DOHH2 (cell line): ENCODE measurements around the gene KIF26B.

Experiments
- H3F3A ChIP-seq: fragments of 200-600 bp; sonication (generic), shearing (Covaris generic); 2 replicates; pipeline ENCODE4 v1.6.0; 2016; ENCODE audit warnings: antibody characterized with exemption, mild to moderate bottlenecking; ENCODE audit not compliant: control insufficient read depth, insufficient read depth
- H3K27ac ChIP-seq: fragments of 200-600 bp; sonication (generic); 2 replicates; pipeline ENCODE4 v1.5.1; 2014; ENCODE audit warnings: low read depth, mild to moderate bottlenecking, low read length, moderate library complexity
- H3K27me3 ChIP-seq: fragments of 200-600 bp; sonication (generic); 2 replicates; pipeline ENCODE4 v1.6.1; 2014; ENCODE audit warnings: mild to moderate bottlenecking, low read length, mixed read lengths; ENCODE audit not compliant: control insufficient read depth
- H3K36me3 ChIP-seq: fragments of 200-600 bp; sonication (generic); 2 replicates; pipeline ENCODE4 v1.6.1; 2014; ENCODE audit warnings: mild to moderate bottlenecking, low read length, moderate library complexity, mixed read lengths; ENCODE audit not compliant: control insufficient read depth
- H3K4me1 ChIP-seq: fragments of 200-600 bp; sonication (generic); 2 replicates; pipeline ENCODE4 v1.6.1; 2014; ENCODE audit warnings: mild to moderate bottlenecking, low read length, mixed read lengths; ENCODE audit not compliant: control insufficient read depth
- H3K4me2 ChIP-seq: fragments of 200-600 bp; sonication (generic); 2 replicates; pipeline ENCODE4 v1.6.0; 2014; ENCODE audit warnings: mild to moderate bottlenecking, low read length, moderate library complexity
- H3K4me3 ChIP-seq: fragments of 200-600 bp; sonication (generic); 2 replicates; pipeline ENCODE4 v1.5.1; 2014; ENCODE audit warnings: mild to moderate bottlenecking, low read length, mixed read lengths
- H3K79me2 ChIP-seq: fragments of 200-600 bp; sonication (generic); 2 replicates; pipeline ENCODE4 v1.6.1; 2014; ENCODE audit warnings: mild to moderate bottlenecking, low read length, mixed read lengths; ENCODE audit not compliant: control insufficient read depth
- H3K9me2 ChIP-seq: fragments of 200-600 bp; sonication (generic); replicated peaks from 2 replicates; pipeline ENCODE4 v1.6.1; 2014; ENCODE audit warnings: mild to moderate bottlenecking, low read length, mixed read lengths; ENCODE audit not compliant: control insufficient read depth
- H3K9me3 ChIP-seq: fragments of 200-600 bp; sonication (generic); 2 replicates; pipeline ENCODE4 v1.6.1; 2014; ENCODE audit warnings: antibody characterized with exemption, low read length, mixed read lengths; ENCODE audit not compliant: control insufficient read depth, insufficient read depth
- H4K20me1 ChIP-seq: fragments of 200-600 bp; sonication (generic); 2 replicates; pipeline ENCODE4 v1.6.0; 2014; ENCODE audit warnings: low read depth, mild to moderate bottlenecking, antibody characterized with exemption, low read length, moderate library complexity; ENCODE audit not compliant: control insufficient read depth, insufficient read depth
- EZH2phosphoT487 ChIP-seq: fragments of 200-600 bp; sonication (generic); IDR thresholded peaks from 2 replicates; pipeline ENCODE4 v1.6.1; 2017; ENCODE audit warnings: borderline replicate concordance, mild to moderate bottlenecking, antibody characterized with exemption, low read length, moderate library complexity, mixed read lengths
- TF ChIP-seq, protein P1 (sequence below): fragments of 200-600 bp; sonication (generic); IDR thresholded peaks from one replicate; pipeline ENCODE4 v1.5.1; 2014; ENCODE audit warnings: antibody characterized with exemption, mild to moderate bottlenecking, low read depth, low read length; ENCODE audit not compliant: poor library complexity, severe bottlenecking

The KIF26B gene

DNA sequence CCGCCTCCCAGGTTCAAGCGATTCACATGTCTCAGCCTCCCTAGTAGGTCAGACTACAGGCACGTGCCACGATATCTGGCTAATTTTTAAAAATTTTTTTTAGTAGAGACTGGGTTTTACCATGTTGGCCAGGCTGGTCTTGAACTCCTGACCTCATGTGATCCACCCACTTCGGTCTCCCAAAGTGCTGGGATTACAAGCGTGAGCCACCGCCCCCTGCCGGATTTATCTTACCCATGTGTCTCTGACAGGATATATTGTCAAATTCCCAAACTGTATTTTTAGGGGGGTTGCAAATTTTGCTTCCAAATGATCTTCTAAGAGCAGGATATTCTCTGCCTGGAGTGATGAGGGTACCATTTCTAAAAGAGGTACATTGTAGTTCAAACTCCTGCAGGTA lies 74.3 kb downstream of the KIF26B start:
- Histone ChIP-seq H3K27me3 (no peaks in the 10 kb centered on the region), H3K9me2 (no peaks in the 10 kb centered on the region), H3K79me2 (no peaks in the 10 kb centered on the region), H3K4me3 (no peak overlapping the region), H3K27ac (no peak overlapping the region), H4K20me1 (no peaks in the 10 kb centered on the region), H3K36me3 (no peaks in the 10 kb centered on the region), H3K4me2 (no peak overlapping the region), H3F3A (no peaks in the 10 kb centered on the region), H3K4me1 (no peaks in the 10 kb centered on the region), H3K9me3 (no peaks in the 10 kb centered on the region)
- no peak for TF ChIP-seq EZH2phosphoT487
- TF ChIP-seq, protein P1, sequence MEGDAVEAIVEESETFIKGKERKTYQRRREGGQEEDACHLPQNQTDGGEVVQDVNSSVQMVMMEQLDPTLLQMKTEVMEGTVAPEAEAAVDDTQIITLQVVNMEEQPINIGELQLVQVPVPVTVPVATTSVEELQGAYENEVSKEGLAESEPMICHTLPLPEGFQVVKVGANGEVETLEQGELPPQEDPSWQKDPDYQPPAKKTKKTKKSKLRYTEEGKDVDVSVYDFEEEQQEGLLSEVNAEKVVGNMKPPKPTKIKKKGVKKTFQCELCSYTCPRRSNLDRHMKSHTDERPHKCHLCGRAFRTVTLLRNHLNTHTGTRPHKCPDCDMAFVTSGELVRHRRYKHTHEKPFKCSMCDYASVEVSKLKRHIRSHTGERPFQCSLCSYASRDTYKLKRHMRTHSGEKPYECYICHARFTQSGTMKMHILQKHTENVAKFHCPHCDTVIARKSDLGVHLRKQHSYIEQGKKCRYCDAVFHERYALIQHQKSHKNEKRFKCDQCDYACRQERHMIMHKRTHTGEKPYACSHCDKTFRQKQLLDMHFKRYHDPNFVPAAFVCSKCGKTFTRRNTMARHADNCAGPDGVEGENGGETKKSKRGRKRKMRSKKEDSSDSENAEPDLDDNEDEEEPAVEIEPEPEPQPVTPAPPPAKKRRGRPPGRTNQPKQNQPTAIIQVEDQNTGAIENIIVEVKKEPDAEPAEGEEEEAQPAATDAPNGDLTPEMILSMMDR = no peak

DNA sequence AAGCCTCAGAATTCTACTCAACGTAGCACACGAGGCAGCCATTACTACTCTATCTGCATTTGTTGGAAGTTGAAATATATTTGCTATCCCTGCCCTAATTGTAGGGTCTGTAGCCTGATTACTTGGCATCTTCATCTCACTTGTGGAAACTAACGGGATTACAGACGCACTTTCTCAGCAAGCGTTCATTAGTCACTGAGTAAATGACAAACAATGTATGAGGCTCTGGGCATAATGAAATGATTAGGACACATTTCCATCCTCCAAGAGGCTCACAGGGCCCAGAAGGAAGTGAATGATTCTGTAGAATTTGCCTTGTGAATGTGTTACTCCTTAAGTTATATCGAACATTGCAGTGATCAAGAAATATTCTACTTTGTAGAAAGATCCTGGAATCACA lies 78.1 kb downstream of the KIF26B start:
- no peaks in the 10 kb centered on the region for H3K4me1 ChIP-seq
- H3K27ac ChIP-seq = no peak overlapping the region
- no peaks in the 10 kb centered on the region for H3K9me2 ChIP-seq
- no peaks in the 10 kb centered on the region for H3K79me2 ChIP-seq
- no peak overlapping the region for H3K4me2 ChIP-seq
- no peaks in the 10 kb centered on the region for H3F3A ChIP-seq
- no peak overlapping the region for H3K4me3 ChIP-seq
- no peaks in the 10 kb centered on the region for H3K9me3 ChIP-seq
- H3K36me3 ChIP-seq = no peaks in the 10 kb centered on the region
- H3K27me3 ChIP-seq = 0 out of 2 replicates have a peak, but pooled peaks cover 2% of the 10 kb centered on the region
- no peaks in the 10 kb centered on the region for H4K20me1 ChIP-seq
- TF ChIP-seq, protein P1 = no peak
- no peak for TF ChIP-seq EZH2phosphoT487

DNA sequence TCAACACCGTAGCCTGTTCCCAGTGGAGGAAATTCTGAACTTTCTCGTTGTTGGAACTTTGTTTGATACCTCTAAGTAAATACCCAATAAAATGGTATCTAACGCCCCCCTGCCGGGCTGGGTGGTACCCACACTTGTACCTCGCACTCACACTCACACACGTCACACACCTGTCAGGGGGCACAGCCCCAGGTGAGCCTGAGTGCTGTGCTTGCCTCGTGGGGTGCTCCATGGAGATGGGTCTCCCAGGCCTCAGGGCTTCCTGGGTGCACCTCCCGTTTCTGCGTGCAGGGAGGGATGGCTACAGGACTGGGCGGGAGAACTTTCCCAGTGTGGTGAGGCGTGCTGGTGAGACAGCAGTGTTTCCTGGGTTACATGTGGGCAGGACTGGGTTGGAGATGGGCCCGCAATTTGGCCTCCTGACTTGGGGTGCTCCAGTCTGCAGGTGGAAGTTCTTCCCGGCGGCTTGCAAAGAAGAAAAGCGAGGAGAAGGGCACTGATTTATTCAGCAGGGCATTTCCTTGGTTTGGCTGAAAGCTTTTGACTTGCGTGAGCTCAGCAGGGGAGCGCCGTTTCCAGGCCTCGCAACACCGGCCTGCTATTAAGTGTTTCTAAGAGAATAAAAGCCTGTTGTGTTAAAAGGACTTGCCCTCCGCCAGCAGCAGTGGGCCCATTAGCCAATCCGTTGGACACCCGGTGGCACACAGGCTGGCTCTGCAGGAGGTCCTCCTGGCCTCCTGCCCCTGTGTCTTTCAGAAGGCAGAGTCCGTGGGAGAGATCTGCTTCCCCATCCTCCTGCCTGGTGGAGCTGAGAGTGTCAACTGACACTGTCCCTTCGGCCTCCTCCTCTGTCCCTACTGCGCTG lies 79.7 kb downstream of the KIF26B start:
- H4K20me1 ChIP-seq = no peaks in the 10 kb centered on the region
- no peaks in the 10 kb centered on the region for H3K9me2 ChIP-seq
- no peaks in the 10 kb centered on the region for H3K36me3 ChIP-seq
- H3K79me2 ChIP-seq = no peaks in the 10 kb centered on the region
- no peak overlapping the region for H3K27ac ChIP-seq
- H3K27me3 ChIP-seq = 0 out of 2 replicates have a peak, but pooled peaks cover 2% of the 10 kb centered on the region
- TF ChIP-seq, protein P1 = no peak
- TF ChIP-seq EZH2phosphoT487 = no peak
- H3K4me1 ChIP-seq = no peaks in the 10 kb centered on the region
- no peaks in the 10 kb centered on the region for H3K9me3 ChIP-seq
- no peak overlapping the region for H3K4me2 ChIP-seq
- H3K4me3 ChIP-seq = no peak overlapping the region
- no peaks in the 10 kb centered on the region for H3F3A ChIP-seq
